ENCODE measurements around the gene ARMC10.

GRCh38 chr7:103031781-103032180 lies 43.2 kb upstream of the ARMC10 start:
- no peak for TF ChIP-seq CTCF (IDR thresholded peaks at IDR 0.05)
- no peak for TF ChIP-seq POLR2A (IDR thresholded peaks at IDR 0.05)

Measured in lower leg skin (tissue), 3 donors.